ENCODE data around the gene P4HA3. TPM values are rescaled to one million over a fixed set of nuclear protein-coding genes. Genes with fewer than 3 reads are reported as not detected.
A peak's percentile ranks its signal among the peaks of the same experiment; 100 is the strongest.
"Not testable (repeated sequence)": the region's sequence is repeated elsewhere in the genome, so short reads cannot be mapped to it uniquely, and the experiment has no call there.

The P4HA3 gene
- total RNA-seq (not detected), polyA plus RNA-seq (not detected), total RNA-seq (0 to 0.17 (median 0.03) reads per million in 6 experiments)

- Mint-ChIP-seq H3K36me3 (peaks cover 0 to under 1% (median 0%) of the 10 kb centered on the region in 3 donors), H3K4me3 (peak within 1 kb of the TSS; percentile 57 to 85 (median 72)), H3K9me3 (peaks cover 1 to 18% (median 9%) of the 10 kb centered on the region in 9 donors), H3K4me1 (peaks cover 8 to 15% (median 12%) of the 10 kb centered on the region in 4 donors), H3K27me3 (peaks cover 19 to 41% (median 34%) of the 10 kb centered on the region in 5 donors), H3K27ac (no peak within 1 kb of the TSS)
- peak; percentile 84 to 87 for ATAC-seq
- POLR2A ChIA-PET, result no interaction called here
- peak in 7 of 10 donors; percentile 10 to 65 (median 33) for DNase-seq
These were observed at the start of gene P4HA3 for GRCh38 chr11:74311352-74311926. P4HA3 (minus strand) TSS chr11:74311640; CDS start chr11:74311611, 29 bp downstream.

DNA sequence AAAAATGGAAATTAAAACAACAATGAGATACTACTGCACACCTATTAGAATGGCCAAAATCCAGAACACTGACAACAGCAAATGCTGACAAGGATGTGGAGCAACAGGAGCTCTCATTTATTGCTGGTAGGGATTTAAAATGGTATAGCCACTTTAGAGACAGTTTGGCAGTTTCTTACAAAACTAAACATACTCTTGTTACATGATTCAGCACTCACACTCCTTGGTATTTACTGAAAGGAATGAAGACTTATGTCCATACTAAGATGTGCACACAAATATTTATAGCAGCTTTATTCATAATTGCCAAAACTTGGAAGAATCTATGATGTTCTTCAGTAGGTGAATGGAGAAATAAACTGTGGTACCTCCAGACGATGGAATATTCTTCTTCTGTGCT is 46.0 kb upstream of the P4HA3 start:
- Mint-ChIP-seq H3K4me1 (no peaks in the 10 kb centered on the region), H3K9me3 (peaks cover 0 to 3% (median 0%) of the 10 kb centered on the region in 9 donors), H3K36me3 (peaks cover 6 to 67% (median 56%) of the 10 kb centered on the region in 3 donors), H3K27me3 (no peaks in the 10 kb centered on the region), H3K27ac (no peak overlapping the region), H3K4me3 (no peak overlapping the region)
- ATAC-seq, result no peak
- no peak for DNase-seq
- POLR2A ChIA-PET, result no interaction called here

DNA sequence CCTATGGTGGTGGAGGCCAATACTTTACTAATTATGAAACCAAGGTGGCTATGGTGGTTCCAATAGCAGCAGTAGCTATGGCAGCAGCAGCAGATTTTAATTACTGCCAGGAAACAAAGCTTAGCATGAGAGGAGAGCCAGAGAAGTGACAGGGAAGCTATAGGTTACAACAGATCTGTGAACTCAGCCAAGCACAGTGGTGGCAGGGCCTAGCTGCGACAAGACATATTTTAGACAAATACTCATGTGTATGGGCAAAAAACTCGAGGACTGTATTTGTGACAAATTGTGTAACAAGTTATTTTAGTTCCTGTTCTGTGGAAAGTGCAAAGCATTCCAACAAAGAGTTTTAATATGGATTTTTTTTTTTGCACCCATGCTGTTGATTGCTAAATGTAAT is 44.2 kb upstream of the P4HA3 start:
- DNase-seq, result no peak
- H3K9me3 Mint-ChIP-seq, result no peaks in the 10 kb centered on the region
- H3K36me3 Mint-ChIP-seq, result peaks cover 4 to 56% (median 47%) of the 10 kb centered on the region in 3 donors
- no peaks in the 10 kb centered on the region for H3K4me1 Mint-ChIP-seq
- H3K27ac Mint-ChIP-seq, result no peak overlapping the region
- no peaks in the 10 kb centered on the region for H3K27me3 Mint-ChIP-seq
- POLR2A ChIA-PET, result no interaction called here
- H3K4me3 Mint-ChIP-seq, result no peak overlapping the region
- ATAC-seq, result no peak

- H3K4me3 Mint-ChIP-seq, result no peak overlapping the region
- no peaks in the 10 kb centered on the region for H3K9me3 Mint-ChIP-seq
- POLR2A ChIA-PET, result no interaction called here
- peaks cover 4 to 49% (median 39%) of the 10 kb centered on the region in 3 donors for H3K36me3 Mint-ChIP-seq
- ATAC-seq, result no peak
- no peaks in the 10 kb centered on the region for H3K4me1 Mint-ChIP-seq
- DNase-seq, result no peak
- no peak overlapping the region for H3K27ac Mint-ChIP-seq
- H3K27me3 Mint-ChIP-seq, result no peaks in the 10 kb centered on the region
These were observed 42.6 kb upstream of the P4HA3 start for GRCh38 chr11:74354036-74354435.

DNA sequence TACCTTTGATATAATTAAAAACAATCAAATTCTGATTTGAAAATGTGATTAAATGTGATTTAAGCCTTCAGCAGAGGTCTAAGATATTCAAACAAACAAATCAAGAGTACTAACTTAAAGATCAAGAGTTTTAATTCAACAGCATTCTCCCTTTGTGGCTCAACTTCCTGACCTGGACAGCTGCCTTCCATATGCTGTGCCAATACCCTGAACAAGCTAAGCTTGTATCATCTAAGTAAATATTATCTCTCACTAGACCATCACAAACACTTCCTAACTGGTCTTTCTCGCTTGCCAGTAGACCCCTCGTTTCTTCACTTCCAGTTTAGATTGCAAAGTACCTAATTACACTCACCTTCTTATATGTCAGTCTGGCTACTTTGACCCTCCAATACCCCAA is 35.9 kb upstream of the P4HA3 start:
- Mint-ChIP-seq H3K27ac (no peak overlapping the region), H3K27me3 (no peaks in the 10 kb centered on the region), H3K36me3 (peaks cover 17 to 54% (median 30%) of the 10 kb centered on the region in 3 donors), H3K4me3 (no peak overlapping the region), H3K9me3 (no peaks in the 10 kb centered on the region), H3K4me1 (no peaks in the 10 kb centered on the region)
- ATAC-seq, result no peak
- no peak for DNase-seq
- POLR2A ChIA-PET, result no interaction called here

- H3K27ac Mint-ChIP-seq, result peak overlapping the region in 1 of 10 donors; percentile 60
- H3K27me3 Mint-ChIP-seq, result no peaks in the 10 kb centered on the region
- no peak for DNase-seq
- H3K4me1 Mint-ChIP-seq, result no peaks in the 10 kb centered on the region
- no peaks in the 10 kb centered on the region for H3K9me3 Mint-ChIP-seq
- ATAC-seq, result no peak
- POLR2A ChIA-PET, result no interaction called here
- H3K36me3 Mint-ChIP-seq, result peaks cover 16 to 61% (median 28%) of the 10 kb centered on the region in 3 donors
- H3K4me3 Mint-ChIP-seq, result no peak overlapping the region
These were observed 34.0 kb upstream of the P4HA3 start for GRCh38 chr11:74345420-74345819.

DNA sequence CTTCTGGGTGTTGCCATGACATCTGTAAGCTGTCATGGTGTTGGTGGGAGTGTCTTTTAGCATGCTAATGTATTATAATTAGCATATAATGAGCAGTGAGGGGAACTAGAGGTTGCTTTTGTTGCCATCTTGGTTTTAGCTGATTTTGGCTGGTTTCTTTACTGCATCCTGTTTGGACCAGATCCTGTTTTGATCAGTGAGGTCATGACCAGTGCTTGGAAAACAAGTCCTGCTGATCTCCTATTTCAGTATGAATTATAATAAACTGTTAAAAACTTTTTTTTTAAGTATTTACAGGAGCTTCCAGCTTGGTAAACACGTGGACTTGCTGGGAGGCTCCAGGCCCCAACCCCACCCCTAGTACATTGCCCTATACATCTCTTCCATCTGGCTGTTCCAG is 30.5 kb upstream of the P4HA3 start:
- Mint-ChIP-seq H3K27ac (no peak overlapping the region), H3K4me1 (no peaks in the 10 kb centered on the region), H3K9me3 (no peaks in the 10 kb centered on the region), H3K4me3 (no peak overlapping the region), H3K27me3 (no peaks in the 10 kb centered on the region), H3K36me3 (peaks cover 18 to 82% (median 33%) of the 10 kb centered on the region in 3 donors)
- POLR2A ChIA-PET, result no interaction called here
- no peak for ATAC-seq
- no peak for DNase-seq

GRCh38 chr11:74339619-74340018 is 28.2 kb upstream of the P4HA3 start:
- Mint-ChIP-seq H3K4me3 (no peak overlapping the region), H3K9me3 (no peaks in the 10 kb centered on the region), H3K27ac (no peak overlapping the region), H3K36me3 (peaks cover 10 to 78% (median 29%) of the 10 kb centered on the region in 3 donors), H3K27me3 (no peaks in the 10 kb centered on the region), H3K4me1 (no peaks in the 10 kb centered on the region)
- POLR2A ChIA-PET, result no interaction called here
- DNase-seq (no peak), ATAC-seq (no peak)

- DNase-seq (no peak), ATAC-seq (no peak)
- H3K4me3 Mint-ChIP-seq, result no peak overlapping the region
- POLR2A ChIA-PET, result no interaction called here
- no peaks in the 10 kb centered on the region for H3K27me3 Mint-ChIP-seq
- peaks cover 4 to 72% (median 26%) of the 10 kb centered on the region in 3 donors for H3K36me3 Mint-ChIP-seq
- no peak overlapping the region for H3K27ac Mint-ChIP-seq
- no peaks in the 10 kb centered on the region for H3K9me3 Mint-ChIP-seq
- no peaks in the 10 kb centered on the region for H3K4me1 Mint-ChIP-seq
These were observed 27.5 kb upstream of the P4HA3 start for GRCh38 chr11:74338963-74339362.

DNA sequence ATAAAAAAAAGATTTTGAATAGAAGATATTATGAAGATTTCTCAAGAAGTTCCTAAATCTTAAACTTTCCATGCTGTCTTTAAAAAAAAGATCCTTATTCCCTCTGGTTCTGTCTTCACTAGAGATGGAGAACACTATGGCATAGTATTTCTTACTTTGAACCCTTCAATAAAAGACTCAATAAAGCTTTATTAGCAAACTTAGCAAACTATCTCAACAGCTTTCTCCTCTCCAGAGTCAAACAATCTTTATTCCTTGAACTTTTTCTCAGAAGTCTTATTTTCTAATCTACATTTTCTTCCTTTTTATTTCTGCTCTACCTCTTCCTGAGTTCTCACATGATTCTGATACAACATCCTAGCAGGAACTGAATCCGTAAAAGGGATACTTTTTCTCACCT is 21.8 kb upstream of the P4HA3 start:
- POLR2A ChIA-PET, result no interaction called here
- ATAC-seq, result no peak
- Mint-ChIP-seq H3K27me3 (no peaks in the 10 kb centered on the region), H3K36me3 (peaks cover 0 to 29% (median 8%) of the 10 kb centered on the region in 3 donors), H3K4me3 (no peak overlapping the region), H3K27ac (no peak overlapping the region), H3K9me3 (no peaks in the 10 kb centered on the region), H3K4me1 (no peaks in the 10 kb centered on the region)
- no peak for DNase-seq

DNA sequence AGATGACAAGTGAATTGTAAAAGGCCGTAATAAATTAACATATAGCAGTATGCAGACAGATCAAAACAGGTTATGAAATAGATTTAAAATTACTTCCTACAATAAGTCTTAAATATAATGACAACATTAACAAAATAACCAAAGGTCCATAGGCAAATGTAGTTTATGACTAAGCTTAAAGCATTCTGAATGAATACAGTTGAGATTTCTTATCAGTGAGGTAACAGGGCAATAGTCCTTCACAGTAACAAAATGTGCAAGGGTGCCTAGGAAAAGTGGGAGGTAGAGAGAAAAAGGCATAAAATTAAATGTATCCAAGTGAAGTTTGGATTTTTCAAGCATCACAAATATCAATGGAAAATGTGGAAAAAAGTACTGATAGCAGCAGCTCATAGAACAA is 20.9 kb upstream of the P4HA3 start:
- Mint-ChIP-seq H3K9me3 (no peaks in the 10 kb centered on the region), H3K36me3 (peaks cover 0 to 22% (median 6%) of the 10 kb centered on the region in 3 donors), H3K4me3 (no peak overlapping the region), H3K27me3 (no peaks in the 10 kb centered on the region), H3K4me1 (no peaks in the 10 kb centered on the region), H3K27ac (no peak overlapping the region)
- ATAC-seq (no peak), DNase-seq (no peak)
- POLR2A ChIA-PET, result interaction anchor here (0.5 kb wide), 1 partner anchor 100 kb away, joined by 6 read pairs; no protein-coding TSS in a partner anchor

DNA sequence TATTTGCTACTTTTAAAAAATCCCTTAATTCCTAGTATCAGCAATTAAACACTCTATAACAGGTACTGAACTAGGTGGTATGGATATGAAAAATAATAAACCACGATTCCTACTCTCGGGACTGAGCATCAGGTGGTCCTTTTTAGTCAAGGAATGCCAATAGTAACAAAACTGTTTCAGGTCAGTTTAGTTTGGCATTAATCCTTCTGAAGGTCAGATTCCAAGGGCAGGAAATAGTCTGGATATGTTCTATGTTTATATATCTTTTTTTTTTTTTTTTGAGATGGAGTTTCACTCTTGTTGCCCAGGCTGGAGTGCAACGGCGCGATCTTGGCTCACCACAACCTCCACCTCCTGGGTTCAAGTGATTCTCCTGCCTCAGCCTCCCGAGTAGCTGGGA is 19.6 kb upstream of the P4HA3 start:
- H3K27me3 Mint-ChIP-seq, H3K36me3 Mint-ChIP-seq, DNase-seq, H3K9me3 Mint-ChIP-seq, POLR2A ChIA-PET, ATAC-seq, H3K27ac Mint-ChIP-seq, H3K4me1 Mint-ChIP-seq, H3K4me3 Mint-ChIP-seq: not testable (repeated sequence)

DNA sequence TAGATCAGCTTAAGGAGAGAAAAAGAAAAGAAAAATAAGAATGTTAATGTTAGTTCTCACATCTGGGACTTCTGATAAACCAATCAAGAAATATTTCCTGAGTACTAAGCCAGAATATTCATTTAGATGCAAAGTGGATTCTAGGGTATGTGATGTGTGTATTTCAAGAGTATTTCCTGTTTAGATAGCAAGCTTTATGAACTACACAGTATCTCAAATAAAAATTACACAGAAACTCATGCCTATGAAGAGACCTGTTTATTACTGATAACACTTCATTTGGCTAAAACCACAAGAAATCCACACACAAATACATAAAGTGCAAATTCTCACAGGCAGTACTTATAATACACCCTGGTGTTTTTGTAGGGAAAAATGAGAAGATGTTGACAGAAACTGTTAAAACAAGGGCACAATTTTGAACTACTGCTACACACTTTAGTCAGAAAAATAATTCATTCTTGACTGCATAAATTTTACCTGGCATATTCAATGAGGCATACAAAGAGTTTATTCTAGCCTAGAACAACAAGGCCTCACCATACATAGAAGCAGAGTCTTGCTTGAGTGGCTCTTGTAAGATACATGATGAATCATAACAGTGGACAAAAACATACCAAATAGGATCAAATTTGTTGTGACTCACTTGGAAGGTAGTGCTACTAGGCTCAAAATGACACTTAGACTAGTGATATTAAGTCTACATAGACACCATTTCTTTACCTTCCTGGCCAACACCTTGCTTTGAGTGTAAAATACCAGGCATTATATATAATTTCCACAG is 18.8 kb upstream of the P4HA3 start:
- H3K36me3 Mint-ChIP-seq, result peaks cover 0 to 8% (median 0%) of the 10 kb centered on the region in 3 donors
- POLR2A ChIA-PET, result no interaction called here
- no peaks in the 10 kb centered on the region for H3K4me1 Mint-ChIP-seq
- H3K27ac Mint-ChIP-seq, result peak overlapping the region in 1 of 10 donors; percentile 16
- H3K4me3 Mint-ChIP-seq, result no peak overlapping the region
- DNase-seq (no peak), ATAC-seq (no peak)
- H3K9me3 Mint-ChIP-seq, result no peaks in the 10 kb centered on the region
- peaks cover 0 to 2% (median 0%) of the 10 kb centered on the region in 5 donors for H3K27me3 Mint-ChIP-seq

Data from naive thymus-derived CD8-positive, alpha-beta T cell (primary cell).